NCI-H2171 treated with DMSO at 0.1 percent for 48 hours (cell line): ENCODE data around the gene WDR36.

Experiments used
- DNase-seq: peaks from one replicate; lab custom pipeline; 2025; lab: John Stamatoyannopoulos, UW

Gene WDR36

DNA sequence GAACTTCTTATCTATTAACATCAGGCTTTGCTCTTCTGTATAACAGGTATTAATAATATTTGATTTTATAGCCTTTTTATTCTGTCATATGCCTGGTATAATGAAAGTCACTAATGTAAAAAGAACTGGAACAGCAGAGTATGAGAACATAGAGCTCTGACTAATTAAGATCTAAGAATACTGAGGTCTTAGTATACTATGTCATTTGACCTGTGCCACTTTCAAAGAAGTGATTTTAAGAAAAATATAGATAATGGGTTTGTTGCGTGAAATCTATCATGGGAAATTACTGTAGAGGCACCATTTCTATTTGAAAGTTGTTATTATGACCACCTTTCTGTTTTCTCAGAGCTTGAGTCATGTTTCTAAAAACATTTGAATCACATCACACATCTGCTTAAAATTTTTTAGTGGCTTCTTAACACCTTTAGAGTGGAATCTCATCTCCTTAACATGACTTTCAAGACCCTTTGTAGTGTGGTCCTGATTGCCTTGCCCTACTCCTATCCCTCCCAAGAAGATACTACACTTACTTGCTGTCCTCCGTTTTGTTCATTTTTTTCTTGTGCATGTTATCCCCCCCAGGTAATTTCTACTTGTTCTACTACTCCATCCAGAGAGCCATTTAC is 14.3 kb downstream of the WDR36 start:
- no peak for DNase-seq

DNA sequence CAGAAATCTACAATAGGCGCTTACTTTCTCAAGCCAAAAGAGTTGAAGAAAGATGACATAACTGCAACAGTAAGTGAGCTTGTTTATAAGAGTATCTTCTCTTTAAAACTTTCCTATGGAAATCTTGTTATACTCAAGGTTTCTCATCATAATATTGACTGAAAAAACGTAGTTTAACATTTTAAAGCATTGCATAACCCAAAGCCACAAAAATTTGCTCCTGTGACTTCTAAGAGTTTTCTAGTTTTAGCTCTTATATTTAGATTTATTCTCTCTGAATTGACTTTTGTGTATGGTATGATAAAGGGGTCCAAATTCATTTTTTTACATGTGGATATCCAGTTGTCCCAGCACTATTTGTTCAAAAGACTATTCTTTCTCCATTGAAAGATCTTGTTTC is 15.2 kb downstream of the WDR36 start:
- no peak for DNase-seq

DNA sequence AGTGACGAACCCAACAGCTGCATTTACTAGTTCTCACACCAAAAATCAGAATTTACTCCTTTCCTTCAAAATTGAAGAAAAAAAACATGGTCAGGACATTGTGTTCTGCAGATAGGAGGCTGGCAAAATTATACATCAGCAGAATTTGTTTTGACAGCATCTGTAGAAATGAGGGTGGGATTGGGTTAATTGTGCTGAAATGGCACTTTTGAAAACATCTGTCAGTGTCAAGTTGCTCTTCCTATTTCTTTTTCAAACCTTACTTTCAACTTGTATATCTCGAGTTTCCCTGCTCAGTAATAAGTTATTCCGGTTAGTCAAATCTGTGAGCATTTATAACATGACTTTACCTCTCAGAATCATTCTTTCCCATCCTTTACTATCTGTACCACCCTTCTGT is 19.8 kb downstream of the WDR36 start:
- no peak for DNase-seq

DNA sequence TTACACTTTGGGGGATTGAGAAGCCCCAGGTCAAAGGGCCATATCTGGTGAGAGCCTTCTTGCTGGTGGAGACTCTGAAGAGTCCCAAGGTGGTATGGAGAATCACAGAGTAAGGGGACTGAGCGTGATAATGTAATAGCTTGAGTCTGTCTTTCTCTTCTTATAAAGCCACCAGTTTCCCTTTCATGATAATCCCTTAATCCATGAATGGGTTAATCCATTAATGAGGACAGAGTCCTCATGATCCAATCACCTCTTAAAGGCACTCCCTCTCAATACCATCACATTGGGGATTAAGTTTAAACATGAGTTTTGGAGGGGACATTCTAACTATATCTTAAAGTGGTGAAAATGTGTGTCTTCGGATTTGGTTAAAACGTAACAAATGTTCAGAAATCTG is 21.5 kb downstream of the WDR36 start:
- no peak for DNase-seq

DNA sequence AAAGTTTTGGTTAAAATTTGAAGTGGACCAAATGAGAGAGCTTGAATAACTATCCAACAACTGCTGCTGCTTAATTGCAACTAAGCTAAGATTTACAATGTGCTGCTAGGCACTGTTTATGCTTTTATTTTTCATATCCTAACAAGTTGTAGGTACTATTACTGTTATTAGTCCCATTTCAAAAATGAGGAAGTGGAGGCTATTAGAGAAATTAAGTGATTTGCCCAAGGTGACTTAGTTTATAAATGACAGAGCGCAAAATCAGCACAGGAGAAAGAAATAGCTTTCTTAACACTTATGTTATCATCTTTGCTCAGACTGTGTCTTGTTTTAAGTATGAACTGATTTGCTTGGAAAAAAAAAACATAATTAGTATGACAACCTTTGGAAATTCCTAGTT is 23.1 kb downstream of the WDR36 start:
- DNase-seq, result no peak

DNA sequence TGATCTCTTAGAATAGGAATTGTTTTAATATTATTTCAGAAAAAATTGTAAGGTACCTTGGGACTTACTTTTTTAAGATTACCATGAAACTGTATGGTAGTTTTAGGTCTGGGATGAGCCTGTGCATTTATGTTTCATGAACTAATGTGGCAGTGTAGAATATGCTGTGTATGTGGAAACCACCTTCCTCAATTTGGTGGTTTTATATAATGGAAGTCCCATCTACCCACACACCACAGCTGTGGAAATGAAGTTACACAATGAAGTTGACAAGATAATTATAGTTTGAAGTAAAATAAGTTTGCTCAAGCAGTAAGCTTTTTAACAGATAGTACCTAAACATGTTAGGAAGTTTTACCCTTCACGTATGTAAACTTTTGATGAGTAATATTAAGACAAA is 24.4 kb downstream of the WDR36 start:
- no peak for DNase-seq

DNA sequence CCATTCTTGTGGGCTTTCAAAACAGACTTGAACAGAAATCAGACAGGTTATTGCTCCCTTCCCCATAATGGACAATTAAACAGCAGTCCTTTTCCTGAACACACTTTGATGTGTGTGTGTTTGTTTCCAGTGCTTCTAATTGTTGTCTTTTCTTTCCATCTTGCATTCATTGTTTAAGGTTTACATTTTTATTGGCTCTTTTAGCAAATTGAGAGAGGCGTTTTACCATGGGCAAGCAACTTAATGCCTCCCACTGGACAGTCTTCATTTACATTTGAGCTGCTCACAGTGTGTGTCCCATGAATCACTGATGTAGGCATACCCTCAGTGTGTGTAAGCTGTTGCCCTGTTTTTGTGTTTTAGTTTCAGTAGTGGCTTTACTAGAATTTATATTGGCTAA is 25.0 kb downstream of the WDR36 start:
- DNase-seq, result no peak

DNA sequence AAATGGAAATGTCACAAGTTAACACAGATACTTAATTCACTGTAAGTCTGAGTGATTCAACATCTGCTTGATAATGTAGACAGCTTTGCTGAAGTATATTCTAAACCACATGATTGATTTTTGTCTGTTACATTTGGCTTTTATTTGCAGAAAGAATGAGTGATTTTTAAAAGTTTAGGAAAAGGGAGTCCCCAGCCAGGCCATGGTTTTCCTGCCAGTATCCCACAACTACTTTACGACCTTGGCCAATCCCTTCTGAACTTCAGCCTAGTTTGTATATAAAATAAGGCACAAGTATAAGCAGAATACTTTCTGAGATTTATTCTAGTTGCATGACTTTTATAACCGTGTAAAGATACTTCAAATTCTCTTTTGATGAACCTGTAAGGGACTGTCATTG is 27.1 kb downstream of the WDR36 start:
- DNase-seq, result no peak

DNA sequence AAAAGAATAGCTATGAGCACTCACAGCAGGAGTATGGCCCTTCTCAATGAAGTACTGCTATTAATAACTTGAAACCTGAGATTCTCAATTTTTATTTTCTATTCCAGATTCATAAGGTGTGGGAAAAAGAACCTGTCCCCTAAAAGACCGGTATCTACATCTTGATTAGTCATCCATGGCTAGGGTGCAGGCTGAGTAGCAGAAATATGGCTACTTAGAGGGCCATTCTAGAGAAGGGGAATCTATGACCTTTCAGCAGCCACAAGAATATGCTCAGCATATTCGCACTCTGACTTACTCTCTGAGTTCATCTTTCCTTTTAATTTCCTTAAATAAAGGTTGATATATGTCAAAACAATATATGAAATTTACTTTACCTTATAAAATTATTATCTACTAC is 27.7 kb downstream of the WDR36 start:
- DNase-seq, result no peak

DNA sequence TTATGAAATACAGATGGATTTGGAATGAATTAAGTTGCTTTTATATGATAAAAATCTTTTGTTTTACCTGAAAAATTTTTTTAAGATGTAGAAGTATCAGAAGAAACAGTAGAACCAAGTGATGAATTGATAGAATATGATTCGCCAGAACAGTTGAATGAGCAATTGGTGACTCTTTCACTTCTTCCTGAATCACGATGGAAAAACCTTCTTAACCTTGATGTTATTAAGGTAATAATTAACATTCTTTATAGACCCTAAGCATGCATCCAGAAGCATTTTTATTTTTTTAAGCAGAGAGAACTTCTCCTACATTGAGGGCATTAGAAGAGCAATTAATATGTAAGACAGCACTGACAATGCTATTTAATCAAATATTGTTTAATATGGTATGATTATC is 28.8 kb downstream of the WDR36 start:
- DNase-seq, result no peak

DNA sequence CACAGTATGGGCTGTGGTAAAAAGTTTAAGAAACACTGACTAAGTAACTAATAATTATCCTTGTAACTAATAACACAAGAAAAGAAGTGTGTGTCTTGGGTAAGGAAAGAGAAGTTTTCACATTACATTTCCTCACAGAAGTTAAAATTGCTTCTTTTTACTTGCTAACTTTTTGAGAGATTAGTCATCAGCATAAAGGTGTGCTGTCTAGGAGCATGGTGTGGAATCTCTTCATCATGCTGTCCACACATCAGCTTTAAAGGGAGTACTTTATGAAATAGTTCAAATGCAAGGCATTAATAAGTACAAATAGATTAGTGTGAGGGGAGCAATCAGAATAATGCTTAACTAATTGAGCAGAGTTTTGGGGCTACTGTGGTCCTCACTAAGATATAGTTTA is 29.8 kb downstream of the WDR36 start:
- DNase-seq, result no peak

DNA sequence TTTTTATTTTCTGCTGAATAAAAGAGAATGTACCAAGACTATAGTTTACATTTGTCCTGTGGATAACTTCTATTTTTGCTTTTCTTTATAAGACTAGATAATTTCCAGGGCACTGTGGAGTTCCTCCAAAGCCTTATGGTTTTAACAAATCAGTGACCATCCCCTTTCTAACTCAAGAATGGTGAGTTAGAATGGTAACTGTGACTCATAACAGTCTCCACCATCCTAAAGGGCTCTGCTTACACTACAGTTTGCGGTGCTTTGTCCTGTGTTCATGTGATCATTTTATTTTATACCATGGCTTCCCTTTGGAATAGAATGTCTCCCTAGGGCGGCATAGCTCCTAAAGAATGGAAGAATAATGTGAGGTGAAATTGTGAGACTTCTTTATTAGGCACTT is 30.2 kb downstream of the WDR36 start:
- no peak for DNase-seq

DNA sequence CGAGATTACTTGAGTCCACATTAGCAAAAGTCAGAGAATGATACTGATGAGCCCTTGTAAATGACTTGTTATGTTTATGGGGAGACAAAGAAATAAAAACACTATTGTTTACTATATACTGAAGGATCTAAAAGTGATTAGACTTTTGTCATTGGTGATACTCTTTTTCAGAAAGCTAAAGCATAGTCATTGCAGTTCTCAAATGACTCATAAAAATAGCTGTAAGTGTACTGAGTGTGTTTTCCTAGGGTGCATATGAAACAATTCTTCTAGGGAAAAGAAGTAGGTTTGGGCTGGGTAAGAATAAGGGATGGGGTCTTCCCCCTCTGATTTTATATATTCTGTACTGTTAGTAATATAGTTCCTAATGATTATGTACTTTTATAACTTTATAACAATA is 32.6 kb downstream of the WDR36 start:
- no peak for DNase-seq

DNA sequence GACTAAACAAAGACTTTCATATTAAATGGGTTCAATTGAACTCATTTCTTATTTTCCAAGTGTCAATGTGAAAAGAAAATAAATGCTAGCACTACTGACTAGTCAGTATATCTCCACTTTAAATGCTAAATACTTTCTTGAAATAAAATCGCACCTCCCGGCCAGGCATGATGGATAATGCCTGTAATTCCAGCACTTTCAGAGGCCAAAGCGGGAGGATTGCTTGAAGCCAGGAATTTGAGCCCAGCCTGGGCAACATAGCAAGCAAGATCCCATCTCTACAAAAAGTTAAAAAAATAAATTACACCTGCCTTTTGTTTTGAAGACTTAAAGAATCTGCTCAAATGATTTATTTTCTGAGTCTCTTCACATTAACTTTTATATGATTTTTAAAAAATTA is 34.7 kb downstream of the WDR36 start:
- DNase-seq, result no peak

DNA sequence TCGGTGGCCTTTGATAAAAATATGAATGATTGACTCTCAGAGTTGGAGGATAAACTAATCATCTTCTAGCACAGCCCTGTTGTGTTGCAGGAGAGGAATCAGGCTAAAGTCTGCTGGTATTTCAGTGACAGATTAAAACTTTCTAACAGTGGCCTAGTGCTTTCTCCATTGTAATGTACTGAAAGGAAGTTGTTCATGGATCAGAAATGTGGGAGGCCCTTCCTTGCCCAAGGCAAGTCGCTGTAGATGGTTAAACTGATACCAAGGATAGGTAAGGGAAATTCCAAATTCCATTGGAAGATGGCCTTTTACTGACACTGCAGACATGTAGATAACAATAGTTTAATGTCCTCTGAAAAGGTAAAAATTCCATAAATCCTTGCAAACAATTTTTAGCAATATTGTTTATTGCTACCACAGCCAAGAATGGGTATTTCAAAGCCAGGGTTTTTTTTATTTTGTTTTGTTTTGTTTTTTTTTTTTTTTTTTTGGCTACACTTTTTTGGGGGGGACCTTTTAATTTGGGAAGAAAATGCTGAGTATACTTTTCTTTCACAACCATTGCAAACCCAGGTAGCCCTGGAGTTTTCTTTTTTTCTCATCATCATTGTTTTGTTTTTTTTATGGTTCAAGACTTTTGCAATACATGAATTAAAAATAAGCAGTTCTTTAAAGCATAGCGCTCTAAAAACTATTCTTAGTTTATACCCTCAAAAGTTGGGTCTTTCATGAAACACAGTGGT is 35.5 kb downstream of the WDR36 start:
- DNase-seq, result no peak

DNA sequence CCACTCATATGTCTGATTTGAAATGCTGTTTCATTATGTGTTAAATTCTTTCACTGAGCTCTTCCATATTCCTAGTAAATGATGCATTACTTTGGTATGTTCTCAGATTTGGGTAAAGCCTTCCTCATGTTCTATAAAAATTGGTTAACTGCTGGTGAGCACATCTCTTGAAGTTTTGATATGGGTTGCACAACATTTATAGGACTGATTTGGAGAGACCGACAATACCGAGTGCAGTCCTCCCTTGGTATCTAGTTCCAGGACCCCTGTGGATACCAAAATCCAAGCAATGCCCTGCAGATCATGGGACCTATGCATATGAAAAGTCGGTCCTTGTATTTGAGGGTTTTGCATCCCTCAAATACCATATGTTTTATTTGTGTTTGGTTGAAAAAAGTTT is 37.8 kb downstream of the WDR36 start:
- no peak for DNase-seq

DNA sequence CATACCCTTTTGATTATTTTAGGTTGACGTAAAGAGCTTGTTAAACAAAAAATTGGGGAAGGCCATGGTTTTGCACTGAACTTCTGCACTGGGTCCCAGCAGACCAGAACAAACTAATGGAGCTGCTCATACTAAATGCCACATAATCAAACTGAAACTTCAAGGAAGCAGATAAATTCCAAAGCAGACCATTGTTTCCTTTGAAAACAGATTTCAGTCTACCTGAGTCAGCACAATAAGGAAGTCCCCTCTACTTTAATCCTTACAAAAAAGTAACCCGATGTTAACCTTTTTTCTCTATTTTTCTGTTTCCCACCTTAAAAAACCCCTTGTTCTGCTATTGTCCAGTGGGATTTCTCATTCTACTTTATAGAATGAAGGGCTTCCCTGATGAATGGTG is 39.2 kb downstream of the WDR36 start:
- DNase-seq, result no peak

DNA sequence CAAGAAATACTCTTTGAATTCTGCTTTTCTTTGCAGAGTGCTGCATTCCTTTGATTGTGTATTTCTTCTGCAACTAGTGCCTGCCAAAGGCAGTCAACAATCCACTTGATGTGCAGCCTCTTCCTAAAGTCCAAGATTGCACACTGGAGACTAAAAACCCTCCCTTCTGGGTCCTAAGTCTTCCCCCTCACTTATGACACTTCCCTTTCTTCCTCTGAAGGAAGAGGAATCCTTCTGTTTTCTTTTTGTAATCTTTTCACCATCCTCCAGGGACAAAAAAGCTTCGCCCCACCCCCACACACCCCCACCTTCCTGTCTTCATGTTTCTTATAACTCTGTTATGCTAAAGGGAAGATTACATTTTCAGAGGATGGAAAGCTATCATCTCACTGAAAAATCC is 39.9 kb downstream of the WDR36 start:
- no peak for DNase-seq

DNA sequence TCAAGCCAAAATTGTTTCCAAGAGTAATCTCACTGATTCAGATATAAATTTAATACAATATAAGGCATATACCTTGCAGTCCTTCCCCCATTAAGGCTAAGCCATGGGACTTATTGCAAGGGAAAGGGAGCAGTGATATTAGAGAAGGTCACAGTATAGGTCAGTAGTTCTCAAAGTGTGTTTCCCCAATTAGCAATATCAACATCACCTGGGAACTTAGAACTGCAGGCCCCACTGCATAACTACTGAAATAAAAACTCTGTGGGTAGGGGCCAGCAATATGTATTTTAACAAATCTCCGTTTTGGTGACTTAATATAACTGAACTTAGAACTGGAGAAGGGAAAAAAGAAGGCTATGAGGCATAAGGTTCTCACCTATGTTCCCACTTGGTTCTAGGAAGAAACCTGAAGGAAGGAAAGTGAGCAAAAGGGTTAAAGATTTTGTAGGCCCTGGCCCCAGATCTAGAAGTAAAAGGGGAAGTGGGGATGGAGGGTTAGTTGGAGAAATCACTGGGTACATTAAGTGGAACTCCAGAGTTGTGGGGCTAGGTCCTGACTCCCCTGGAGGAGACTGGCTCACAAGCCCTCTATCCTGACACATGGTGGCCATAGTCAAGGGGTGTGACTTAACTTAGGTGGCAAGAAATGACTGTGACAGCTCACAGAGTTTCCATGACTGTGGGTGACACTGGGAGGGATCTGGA is 40.7 kb downstream of the WDR36 start:
- no peak for DNase-seq

DNA sequence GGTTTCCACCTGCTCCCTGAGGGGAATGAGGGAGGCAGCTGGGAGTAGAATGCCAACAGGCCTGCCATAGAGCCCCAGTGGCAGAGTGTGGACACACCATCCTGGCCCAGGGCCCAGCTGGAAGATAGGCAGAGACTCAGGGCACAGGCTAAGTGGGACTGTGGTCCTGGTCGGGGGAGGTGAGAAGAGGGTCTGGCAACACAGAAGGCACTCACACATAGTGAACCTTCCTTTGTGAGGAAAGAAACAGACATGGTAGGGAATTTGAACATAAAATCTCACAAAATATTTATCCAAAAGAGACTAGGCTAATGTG is 41.2 kb downstream of the WDR36 start:
- no peak for DNase-seq

DNA sequence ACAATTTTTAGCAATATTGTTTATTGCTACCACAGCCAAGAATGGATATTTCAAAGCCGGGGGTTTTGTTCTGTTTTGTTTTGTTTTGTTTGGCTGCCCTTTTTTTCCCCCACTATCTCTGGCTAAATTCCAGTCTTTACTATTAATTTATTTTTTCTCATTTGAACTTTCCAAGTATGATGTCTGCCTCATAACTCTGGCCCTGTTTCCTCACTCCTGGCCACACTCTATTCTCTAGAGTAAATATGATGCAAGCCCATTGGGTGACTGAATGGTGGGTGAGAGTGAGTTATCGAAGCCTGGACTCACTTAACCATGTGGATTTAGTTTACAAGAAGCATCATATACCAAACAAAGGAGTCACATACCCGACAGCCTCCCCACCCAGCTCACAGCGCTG is 41.9 kb downstream of the WDR36 start:
- no peak for DNase-seq

DNA sequence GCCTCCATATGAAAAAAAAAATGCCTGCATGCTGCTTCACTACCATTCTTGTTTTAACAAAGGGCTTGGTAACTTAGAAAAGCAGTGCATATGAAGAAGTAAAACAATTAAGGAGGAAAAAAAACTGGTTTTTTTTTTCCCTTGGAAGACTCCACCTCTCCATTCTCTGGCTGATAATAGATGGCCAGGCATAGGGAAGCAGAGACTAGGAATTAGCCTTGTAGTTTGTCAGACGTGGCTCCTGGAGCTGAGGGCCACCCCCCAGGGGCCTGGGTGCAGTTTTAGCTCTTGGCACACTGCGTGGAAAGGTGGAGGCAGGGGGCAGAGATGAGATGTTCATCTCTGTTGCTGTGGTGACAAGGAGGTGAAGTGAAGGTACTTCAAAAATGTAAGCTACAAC is 42.7 kb downstream of the WDR36 start:
- DNase-seq, result no peak

DNA sequence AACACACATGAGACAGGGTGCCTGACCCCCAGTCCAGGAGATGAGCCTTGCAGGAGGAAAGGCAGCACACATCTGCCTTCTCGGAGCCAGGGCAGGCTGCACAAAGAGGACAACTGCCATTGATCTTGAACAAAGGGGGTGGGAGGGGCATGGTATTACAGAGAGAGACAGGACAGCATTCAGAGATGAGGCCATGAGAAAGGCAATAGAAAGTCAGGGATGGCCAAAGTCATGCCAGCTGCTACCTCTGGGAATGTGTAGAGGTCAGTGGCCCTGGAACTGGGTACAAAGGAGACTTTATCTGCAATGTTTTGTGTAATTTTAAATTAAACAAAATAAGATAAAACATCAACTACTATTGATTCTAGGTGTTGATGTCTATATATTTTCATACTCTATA is 43.2 kb downstream of the WDR36 start:
- no peak for DNase-seq

DNA sequence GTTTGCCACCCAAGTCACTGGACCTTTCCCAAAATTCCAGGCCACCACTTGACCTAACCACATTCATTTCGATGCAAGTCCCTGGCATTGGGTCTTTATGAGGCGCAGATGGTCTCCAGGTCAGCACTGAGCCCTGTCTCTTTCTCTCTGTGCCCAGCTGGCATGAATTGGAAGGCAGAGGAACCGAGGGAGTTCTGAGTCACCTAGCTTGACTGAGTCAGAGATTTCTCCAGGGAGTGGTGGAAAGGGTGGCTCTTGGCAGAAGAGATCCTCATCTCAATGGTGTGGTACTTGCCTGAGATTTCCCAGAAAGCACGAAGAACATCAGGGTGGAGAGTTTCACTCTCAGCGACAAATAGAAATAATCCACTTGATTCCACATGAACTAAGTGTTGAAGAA is 43.8 kb downstream of the WDR36 start:
- no peak for DNase-seq
